Natural killer cell (primary cell): ENCODE measurements around the gene PLA2G12A. TPM values are rescaled to one million over a fixed set of nuclear protein-coding genes. Genes with fewer than 3 reads are reported as not detected.

ENCODE experiments used
- ATAC-seq, 3 donors: fragments of 150-1000 bp in 2 of 3; fragments of 200-7000 bp in 1 of 3; cut with Tn5 transposase; 1 replicate in 1 of 3; 2 replicates in 2 of 3; pipeline ENCODE4 v1.10.0; 2021; ENCODE audit warnings: mild to moderate bottlenecking in 2 of 3, moderate library complexity in 2 of 3
- DNase-seq, 2 donors: peaks; one replicate each; pipeline versions ENCODE4 v3.0.0 to v3.0.0-alpha.2; 2013 to 2021; ENCODE audit warnings: mixed read lengths in 1 of 2
- H3K27ac ChIP-seq: one replicate; pipeline ENCODE4 v1.5.1; 2013; ENCODE audit warnings: mild to moderate bottlenecking, low read length
- H3K27me3 ChIP-seq: one replicate; pipeline ENCODE4 v1.6.1; 2013; ENCODE audit warnings: low read length; ENCODE audit not compliant: control insufficient read depth, insufficient read depth
- H3K36me3 ChIP-seq: one replicate; pipeline ENCODE4 v1.6.1; 2013; ENCODE audit warnings: low read length; ENCODE audit not compliant: control insufficient read depth, insufficient read depth
- H3K4me1 ChIP-seq: one replicate; pipeline ENCODE4 v1.6.1; 2013; ENCODE audit warnings: low read length; ENCODE audit not compliant: control insufficient read depth, insufficient read depth
- H3K4me3 ChIP-seq: one replicate; pipeline ENCODE4 v1.5.1; 2013; ENCODE audit warnings: low read length
- H3K9me3 ChIP-seq: one replicate; pipeline ENCODE4 v1.6.1; 2013; ENCODE audit warnings: low read length; ENCODE audit not compliant: control insufficient read depth, insufficient read depth
- H3K27ac Mint-ChIP-seq, 2 donors: one replicate each; pipeline ENCODE4 v1.8.0; 2022; ENCODE audit warnings: mild to moderate bottlenecking in 2 of 2, mixed read lengths in 2 of 2, moderate library complexity in 1 of 2
- H3K27me3 Mint-ChIP-seq, 2 donors: one replicate each; pipeline ENCODE4 v1.8.0; 2022; ENCODE audit warnings: low read depth in 2 of 2, mixed read lengths in 2 of 2
- H3K36me3 Mint-ChIP-seq: one replicate; pipeline ENCODE4 v1.8.0; 2022; ENCODE audit warnings: mixed read lengths
- H3K4me1 Mint-ChIP-seq, 2 donors: one replicate each; pipeline ENCODE4 v1.8.0; 2022; ENCODE audit warnings: mixed read lengths in 2 of 2
- H3K4me3 Mint-ChIP-seq: one replicate; pipeline ENCODE4 v1.8.0; 2022; ENCODE audit warnings: mild to moderate bottlenecking, moderate library complexity, mixed read lengths
- H3K9me3 Mint-ChIP-seq, 2 donors: one replicate each; pipeline ENCODE4 v1.8.0; 2022; ENCODE audit warnings: mixed read lengths in 2 of 2
- WGBS: methylation state at CpG from one replicate; pipeline ENCODE4 v1.1.7; 2013; ENCODE audit warnings: missing lambda C conversion rate; ENCODE audit not compliant: insufficient coverage; 5-methylcytosine and 5-hydroxymethylcytosine counted together
- intact Hi-C: fragments of 100-400 bp; cut with micrococcal nuclease; formaldehyde crosslinking; loops from one replicate; pipeline ENCODE4 v1.14.2; 2022
- total RNA-seq, 4 donors: library from RNA; stranded (reverse); fragments of 120-200 nt in 1 of 4; gene quantifications; one replicate each; pipeline versions ENCODE4 v1.2.3 to v1.2.4, GENCODE V29; 2013 to 2022
- TF ChIP-seq, protein P1 (sequence below): fragments of 200-600 bp; IDR thresholded peaks from one replicate; pipeline ENCODE4 v1.8.0; 2022; ENCODE audit warnings: antibody characterized with exemption

PLA2G12A gene
- total RNA-seq, 3 donors from 2014 or later (not counting 1 experiment from before 2014, with no cell fraction given) = 7.2 to 11.5 (median 10.1) TPM

- ATAC-seq (no peak), DNase-seq (no peak)
- Histone ChIP-seq H3K27ac (no peak overlapping the region), H3K9me3 (no peaks in the 10 kb centered on the region), H3K4me1 (peaks cover 17% of the 10 kb centered on the region), H3K27me3 (no peaks in the 10 kb centered on the region), H3K4me3 (no peak overlapping the region), H3K36me3 (no peaks in the 10 kb centered on the region)
- Mint-ChIP-seq H3K4me3 (no peak overlapping the region), H3K27ac (no peak overlapping the region), H3K36me3 (no peaks in the 10 kb centered on the region), H3K9me3 (no peaks in the 10 kb centered on the region), H3K27me3 (peaks cover 0 to 4% of the 10 kb centered on the region in 2 donors), H3K4me1 (peaks cover 19 to 24% of the 10 kb centered on the region in 2 donors)
- TF ChIP-seq, protein P1, sequence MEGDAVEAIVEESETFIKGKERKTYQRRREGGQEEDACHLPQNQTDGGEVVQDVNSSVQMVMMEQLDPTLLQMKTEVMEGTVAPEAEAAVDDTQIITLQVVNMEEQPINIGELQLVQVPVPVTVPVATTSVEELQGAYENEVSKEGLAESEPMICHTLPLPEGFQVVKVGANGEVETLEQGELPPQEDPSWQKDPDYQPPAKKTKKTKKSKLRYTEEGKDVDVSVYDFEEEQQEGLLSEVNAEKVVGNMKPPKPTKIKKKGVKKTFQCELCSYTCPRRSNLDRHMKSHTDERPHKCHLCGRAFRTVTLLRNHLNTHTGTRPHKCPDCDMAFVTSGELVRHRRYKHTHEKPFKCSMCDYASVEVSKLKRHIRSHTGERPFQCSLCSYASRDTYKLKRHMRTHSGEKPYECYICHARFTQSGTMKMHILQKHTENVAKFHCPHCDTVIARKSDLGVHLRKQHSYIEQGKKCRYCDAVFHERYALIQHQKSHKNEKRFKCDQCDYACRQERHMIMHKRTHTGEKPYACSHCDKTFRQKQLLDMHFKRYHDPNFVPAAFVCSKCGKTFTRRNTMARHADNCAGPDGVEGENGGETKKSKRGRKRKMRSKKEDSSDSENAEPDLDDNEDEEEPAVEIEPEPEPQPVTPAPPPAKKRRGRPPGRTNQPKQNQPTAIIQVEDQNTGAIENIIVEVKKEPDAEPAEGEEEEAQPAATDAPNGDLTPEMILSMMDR = no peak
- intact Hi-C loops = no loop called here
- 100% methylated on average over 1 of the region's 1 CpG for WGBS
Observed at GRCh38 chr4:109698656-109699055, 31.2 kb downstream of the PLA2G12A start.

- Histone ChIP-seq H3K4me3 (no peak overlapping the region), H3K36me3 (peaks cover 14% of the 10 kb centered on the region), H3K9me3 (no peaks in the 10 kb centered on the region), H3K27me3 (no peaks in the 10 kb centered on the region), H3K27ac (no peak overlapping the region), H3K4me1 (peaks cover 6% of the 10 kb centered on the region)
- Mint-ChIP-seq H3K4me3 (no peak overlapping the region), H3K4me1 (peaks cover 16 to 26% of the 10 kb centered on the region in 2 donors), H3K27me3 (no peaks in the 10 kb centered on the region), H3K9me3 (no peaks in the 10 kb centered on the region), H3K27ac (peak overlapping the region in 1 of 2 donors; percentile 57), H3K36me3 (peaks cover 9% of the 10 kb centered on the region)
- 88% methylated on average over 1 of the region's 1 CpG for WGBS
- TF ChIP-seq, protein P1 = no peak
- ATAC-seq = no peak
- intact Hi-C loops = no loop called here
- DNase-seq = no peak
Observed at GRCh38 chr4:109691411-109691920, 38.4 kb downstream of the PLA2G12A start.

- intact Hi-C loops = no loop called here
- WGBS = 41% methylated on average over 5 of the region's 6 CpGs
- H3K36me3 ChIP-seq = peaks cover 17% of the 10 kb centered on the region
- H3K9me3 Mint-ChIP-seq = no peaks in the 10 kb centered on the region
- H3K36me3 Mint-ChIP-seq = peaks cover 9% of the 10 kb centered on the region
- H3K27me3 ChIP-seq = no peaks in the 10 kb centered on the region
- TF ChIP-seq, protein P1 = no peak
- no peaks in the 10 kb centered on the region for H3K27me3 Mint-ChIP-seq
- H3K27ac ChIP-seq = no peak overlapping the region
- H3K27ac Mint-ChIP-seq = peak overlapping the region in 1 of 2 donors; percentile 57
- H3K9me3 ChIP-seq = no peaks in the 10 kb centered on the region
- peaks cover 16 to 26% of the 10 kb centered on the region in 2 donors for H3K4me1 Mint-ChIP-seq
- H3K4me3 Mint-ChIP-seq = no peak overlapping the region
- ATAC-seq (peak; percentile 63 to 88 (median 70)), DNase-seq (peak in 1 of 2 donors; percentile 49)
- no peak overlapping the region for H3K4me3 ChIP-seq
- H3K4me1 ChIP-seq = peaks cover 6% of the 10 kb centered on the region
Observed at GRCh38 chr4:109690690-109691410, 39.0 kb downstream of the PLA2G12A start.
